RWPE2 (cell line): Measurements from ENCODE around the gene KRTAP10-1.

Experiments used
- ATAC-seq: fragments of 200-7000 bp; cut with Tn5 transposase; 3 replicates; pipeline ENCODE4 v1.9.1; 2021; ENCODE audit warnings: low read depth
- DNase-seq: peaks from one replicate; pipeline ENCODE4 v3.0.0-alpha.2; 2020; ENCODE audit warnings: low spot score
- H3K27ac ChIP-seq: fragments of 450-650 bp; 2 replicates; pipeline ENCODE4 v1.5.1; 2017; ENCODE audit warnings: mild to moderate bottlenecking; ENCODE audit not compliant: poor library complexity, severe bottlenecking
- H3K27me3 ChIP-seq: fragments of 250-450 bp; sonication (Bioruptor Pico); 2 replicates; pipeline ENCODE4 v1.5.1; 2021; ENCODE audit warnings: mild to moderate bottlenecking, moderate library complexity; ENCODE audit not compliant: insufficient read depth, poor library complexity, severe bottlenecking
- H3K36me3 ChIP-seq: fragments of 250-450 bp; sonication (Bioruptor Pico); 2 replicates; pipeline ENCODE4 v1.5.1; 2020; ENCODE audit warnings: low read depth, mild to moderate bottlenecking, moderate library complexity
- H3K4me1 ChIP-seq: fragments of 250-450 bp; sonication (Bioruptor Pico); 2 replicates; pipeline ENCODE4 v1.5.1; 2021; ENCODE audit warnings: mild to moderate bottlenecking, moderate library complexity; ENCODE audit not compliant: insufficient read depth, poor library complexity, severe bottlenecking
- H3K4me3 ChIP-seq: fragments of 250-450 bp; sonication (Bioruptor Pico); 2 replicates; pipeline ENCODE4 v1.5.1; 2021; ENCODE audit warnings: mild to moderate bottlenecking, moderate library complexity; ENCODE audit not compliant: severe bottlenecking
- H3K9me3 ChIP-seq: fragments of 250-450 bp; sonication (Bioruptor Pico); 2 replicates; pipeline ENCODE4 v1.5.1; 2021; ENCODE audit warnings: mild to moderate bottlenecking, moderate library complexity; ENCODE audit not compliant: severe bottlenecking
- TF ChIP-seq, protein P1 (sequence below): fragments of 450-650 bp; IDR thresholded peaks from one replicate; pipeline ENCODE4 v1.5.1; 2017; ENCODE audit warnings: mild to moderate bottlenecking, moderate library complexity; ENCODE audit not compliant: poor library complexity, severe bottlenecking

Gene KRTAP10-1

DNA sequence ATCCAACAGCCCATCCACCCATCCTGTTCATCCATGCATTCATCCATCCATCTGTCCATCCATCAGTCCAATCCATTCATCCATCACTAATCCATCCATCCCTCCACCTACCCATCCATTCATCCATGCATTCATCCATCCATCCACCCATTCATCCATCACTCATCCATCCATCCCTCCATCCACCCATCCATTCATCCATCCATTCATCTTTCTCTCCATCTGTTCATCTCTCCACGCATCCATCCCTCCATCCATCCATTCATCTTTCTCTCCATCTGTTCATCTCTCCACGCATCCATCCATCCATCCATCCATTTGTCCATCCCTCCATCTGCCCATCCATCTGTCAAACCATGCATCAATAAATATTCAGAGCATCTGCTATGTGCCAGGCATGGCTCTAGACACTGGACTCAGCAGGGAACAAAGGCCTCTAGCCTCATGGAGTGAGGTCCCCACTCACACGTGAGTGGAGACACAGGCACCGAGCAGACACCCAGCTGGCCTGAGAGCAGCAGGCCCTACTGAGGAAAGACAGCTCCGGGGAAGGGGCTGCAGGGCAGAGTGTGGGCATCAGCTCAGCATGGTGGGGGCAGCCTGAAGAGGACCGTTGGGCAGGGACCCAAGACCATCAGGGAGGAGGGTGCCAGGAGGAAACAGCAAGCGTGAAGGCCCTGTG is 9.6 kb downstream of the KRTAP10-1 start:
- no peak for ATAC-seq
- TF ChIP-seq, protein P1, sequence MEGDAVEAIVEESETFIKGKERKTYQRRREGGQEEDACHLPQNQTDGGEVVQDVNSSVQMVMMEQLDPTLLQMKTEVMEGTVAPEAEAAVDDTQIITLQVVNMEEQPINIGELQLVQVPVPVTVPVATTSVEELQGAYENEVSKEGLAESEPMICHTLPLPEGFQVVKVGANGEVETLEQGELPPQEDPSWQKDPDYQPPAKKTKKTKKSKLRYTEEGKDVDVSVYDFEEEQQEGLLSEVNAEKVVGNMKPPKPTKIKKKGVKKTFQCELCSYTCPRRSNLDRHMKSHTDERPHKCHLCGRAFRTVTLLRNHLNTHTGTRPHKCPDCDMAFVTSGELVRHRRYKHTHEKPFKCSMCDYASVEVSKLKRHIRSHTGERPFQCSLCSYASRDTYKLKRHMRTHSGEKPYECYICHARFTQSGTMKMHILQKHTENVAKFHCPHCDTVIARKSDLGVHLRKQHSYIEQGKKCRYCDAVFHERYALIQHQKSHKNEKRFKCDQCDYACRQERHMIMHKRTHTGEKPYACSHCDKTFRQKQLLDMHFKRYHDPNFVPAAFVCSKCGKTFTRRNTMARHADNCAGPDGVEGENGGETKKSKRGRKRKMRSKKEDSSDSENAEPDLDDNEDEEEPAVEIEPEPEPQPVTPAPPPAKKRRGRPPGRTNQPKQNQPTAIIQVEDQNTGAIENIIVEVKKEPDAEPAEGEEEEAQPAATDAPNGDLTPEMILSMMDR: no peak
- H3K27me3 ChIP-seq: no peaks in the 10 kb centered on the region
- no peak overlapping the region for H3K4me3 ChIP-seq
- no peaks in the 10 kb centered on the region for H3K9me3 ChIP-seq
- peak; percentile 40 for DNase-seq
- H3K4me1 ChIP-seq: no peaks in the 10 kb centered on the region
- H3K36me3 ChIP-seq: no peaks in the 10 kb centered on the region
- H3K27ac ChIP-seq: no peak overlapping the region

- H3K4me3 ChIP-seq: no peak overlapping the region
- no peaks in the 10 kb centered on the region for H3K4me1 ChIP-seq
- no peaks in the 10 kb centered on the region for H3K36me3 ChIP-seq
- no peaks in the 10 kb centered on the region for H3K27me3 ChIP-seq
- peaks cover under 1% of the 10 kb centered on the region for H3K9me3 ChIP-seq
- H3K27ac ChIP-seq: no peak overlapping the region
- no peak for DNase-seq
- no peak for ATAC-seq
- TF ChIP-seq, protein P1: no peak
Observed at GRCh38 chr21:44529503-44530125, 10.4 kb downstream of the KRTAP10-1 start.

- H3K9me3 ChIP-seq: peaks cover 6% of the 10 kb centered on the region
- no peaks in the 10 kb centered on the region for H3K4me1 ChIP-seq
- H3K36me3 ChIP-seq: no peaks in the 10 kb centered on the region
- no peak overlapping the region for H3K27ac ChIP-seq
- TF ChIP-seq, protein P1: no peak
- no peaks in the 10 kb centered on the region for H3K27me3 ChIP-seq
- ATAC-seq (no peak), DNase-seq (no peak)
- no peak overlapping the region for H3K4me3 ChIP-seq
Observed at GRCh38 chr21:44529011-44529421, 11.0 kb downstream of the KRTAP10-1 start.

GRCh38 chr21:44528634-44528995 is 11.4 kb downstream of the KRTAP10-1 start:
- Histone ChIP-seq H3K36me3 (no peaks in the 10 kb centered on the region), H3K27me3 (no peaks in the 10 kb centered on the region), H3K4me3 (no peak overlapping the region), H3K9me3 (peaks cover 7% of the 10 kb centered on the region), H3K4me1 (no peaks in the 10 kb centered on the region), H3K27ac (no peak overlapping the region)
- TF ChIP-seq, protein P1: no peak
- DNase-seq: no peak
- no peak for ATAC-seq
